ENCODE results near the gene INSR.

DNA sequence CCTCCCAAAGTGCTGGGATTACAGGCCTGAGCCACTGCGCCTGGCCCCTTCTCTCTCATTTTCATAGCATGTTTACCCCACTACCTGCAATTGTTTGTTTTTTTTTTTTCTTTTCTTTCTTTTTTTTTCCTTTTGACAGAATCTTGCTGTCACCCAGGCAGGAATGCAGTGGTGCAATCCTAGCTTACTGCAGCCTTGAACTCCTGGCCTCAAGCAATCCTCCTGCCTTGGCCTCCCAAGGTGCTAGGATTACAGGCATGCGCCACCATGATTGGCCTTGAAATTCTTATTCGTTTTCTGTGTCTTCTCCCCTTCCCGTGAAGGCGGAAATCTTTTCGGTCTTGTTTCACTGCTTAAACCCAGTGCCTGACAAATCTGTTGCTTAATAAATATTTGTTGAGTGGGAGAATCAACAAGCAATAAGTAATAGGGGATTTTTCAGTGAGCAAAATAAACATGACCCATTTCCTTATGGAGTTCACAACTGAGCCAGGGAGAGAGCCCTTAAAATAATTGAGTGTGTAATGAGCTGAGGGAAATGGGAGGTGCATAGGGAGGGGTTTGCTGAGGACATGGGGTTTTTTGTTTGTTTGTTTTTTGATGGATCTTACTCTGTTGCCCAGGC, 1.8 kb upstream of the INSR start:
- TF ChIP-seq, protein P1, sequence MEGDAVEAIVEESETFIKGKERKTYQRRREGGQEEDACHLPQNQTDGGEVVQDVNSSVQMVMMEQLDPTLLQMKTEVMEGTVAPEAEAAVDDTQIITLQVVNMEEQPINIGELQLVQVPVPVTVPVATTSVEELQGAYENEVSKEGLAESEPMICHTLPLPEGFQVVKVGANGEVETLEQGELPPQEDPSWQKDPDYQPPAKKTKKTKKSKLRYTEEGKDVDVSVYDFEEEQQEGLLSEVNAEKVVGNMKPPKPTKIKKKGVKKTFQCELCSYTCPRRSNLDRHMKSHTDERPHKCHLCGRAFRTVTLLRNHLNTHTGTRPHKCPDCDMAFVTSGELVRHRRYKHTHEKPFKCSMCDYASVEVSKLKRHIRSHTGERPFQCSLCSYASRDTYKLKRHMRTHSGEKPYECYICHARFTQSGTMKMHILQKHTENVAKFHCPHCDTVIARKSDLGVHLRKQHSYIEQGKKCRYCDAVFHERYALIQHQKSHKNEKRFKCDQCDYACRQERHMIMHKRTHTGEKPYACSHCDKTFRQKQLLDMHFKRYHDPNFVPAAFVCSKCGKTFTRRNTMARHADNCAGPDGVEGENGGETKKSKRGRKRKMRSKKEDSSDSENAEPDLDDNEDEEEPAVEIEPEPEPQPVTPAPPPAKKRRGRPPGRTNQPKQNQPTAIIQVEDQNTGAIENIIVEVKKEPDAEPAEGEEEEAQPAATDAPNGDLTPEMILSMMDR (IDR thresholded peaks at IDR 0.05; ENCODE audit: borderline replicate concordance, extremely low read depth, low read length, poor library complexity, severe bottlenecking) = no peak
- no peak for TF ChIP-seq EZH2 (IDR thresholded peaks at IDR 0.05; ENCODE audit: borderline replicate concordance, low read depth, low read length, severe bottlenecking)

Data from DND-41 (cell line).